ENCODE measurements around the gene HECTD1.
"Not testable (repeated sequence)": the region's sequence is repeated elsewhere in the genome, so short reads cannot be mapped to it uniquely, and the experiment has no call there.

Gene HECTD1

DNA sequence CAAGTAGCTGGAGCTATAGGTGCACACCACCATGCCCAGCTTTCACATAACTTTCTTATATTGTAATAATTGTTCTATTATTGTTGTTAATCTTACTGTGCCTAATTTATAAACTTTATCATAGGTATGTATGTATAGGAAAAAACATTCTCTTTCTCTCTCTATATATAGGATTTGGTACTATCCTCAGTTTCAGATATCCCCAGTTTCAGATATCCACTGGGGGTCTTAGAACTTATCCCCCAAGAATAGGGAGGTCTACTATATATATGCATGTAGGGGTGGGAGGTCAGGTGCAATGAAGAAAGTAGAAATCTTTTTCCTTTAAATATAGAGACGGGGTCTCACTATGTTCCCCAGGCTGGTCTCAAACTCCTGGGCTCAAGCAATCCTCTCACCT is 110.5 kb downstream of the HECTD1 start:
- Histone ChIP-seq H3K9me3 (ENCODE audit: severe bottlenecking) (no peaks in the 10 kb centered on the region), H3K27me3 (ENCODE audit: insufficient read depth, poor library complexity, severe bottlenecking) (no peaks in the 10 kb centered on the region), H3K27ac (ENCODE audit: poor library complexity, severe bottlenecking) (no peak overlapping the region), H3K4me1 (ENCODE audit: insufficient read depth, poor library complexity, severe bottlenecking) (no peaks in the 10 kb centered on the region), H3K4me3 (ENCODE audit: severe bottlenecking) (no peak overlapping the region), H3K36me3 (ENCODE audit: low read depth) (peaks cover 47% of the 10 kb centered on the region)
- no peak for ATAC-seq (ENCODE audit: low read depth)
- no peak for DNase-seq (ENCODE audit: low spot score)
- TF ChIP-seq, protein P1, sequence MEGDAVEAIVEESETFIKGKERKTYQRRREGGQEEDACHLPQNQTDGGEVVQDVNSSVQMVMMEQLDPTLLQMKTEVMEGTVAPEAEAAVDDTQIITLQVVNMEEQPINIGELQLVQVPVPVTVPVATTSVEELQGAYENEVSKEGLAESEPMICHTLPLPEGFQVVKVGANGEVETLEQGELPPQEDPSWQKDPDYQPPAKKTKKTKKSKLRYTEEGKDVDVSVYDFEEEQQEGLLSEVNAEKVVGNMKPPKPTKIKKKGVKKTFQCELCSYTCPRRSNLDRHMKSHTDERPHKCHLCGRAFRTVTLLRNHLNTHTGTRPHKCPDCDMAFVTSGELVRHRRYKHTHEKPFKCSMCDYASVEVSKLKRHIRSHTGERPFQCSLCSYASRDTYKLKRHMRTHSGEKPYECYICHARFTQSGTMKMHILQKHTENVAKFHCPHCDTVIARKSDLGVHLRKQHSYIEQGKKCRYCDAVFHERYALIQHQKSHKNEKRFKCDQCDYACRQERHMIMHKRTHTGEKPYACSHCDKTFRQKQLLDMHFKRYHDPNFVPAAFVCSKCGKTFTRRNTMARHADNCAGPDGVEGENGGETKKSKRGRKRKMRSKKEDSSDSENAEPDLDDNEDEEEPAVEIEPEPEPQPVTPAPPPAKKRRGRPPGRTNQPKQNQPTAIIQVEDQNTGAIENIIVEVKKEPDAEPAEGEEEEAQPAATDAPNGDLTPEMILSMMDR (IDR thresholded peaks at IDR 0.05; ENCODE audit: poor library complexity, severe bottlenecking): no peak

DNA sequence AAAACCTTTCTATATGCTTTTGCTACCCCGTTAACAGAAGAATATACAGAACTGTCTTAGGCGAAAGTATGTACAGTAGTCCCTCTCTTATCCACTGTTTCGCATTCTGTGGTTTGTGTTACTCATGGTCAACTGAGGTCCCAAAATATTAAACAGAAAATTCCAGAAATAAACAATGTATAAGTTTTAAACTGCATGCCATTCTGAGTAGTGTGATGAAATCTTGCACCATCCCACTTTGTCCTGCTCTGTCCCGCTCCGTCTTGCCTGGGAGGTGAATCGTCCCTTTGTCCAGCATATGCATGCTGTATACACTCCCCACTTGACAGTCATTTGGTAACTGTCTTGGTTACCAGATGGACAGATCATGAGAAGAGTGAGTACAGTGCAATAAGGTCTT is 111.3 kb downstream of the HECTD1 start:
- ATAC-seq (ENCODE audit: low read depth) (0 out of 3 replicates have a peak, but pooled peaks have one; percentile 9), DNase-seq (ENCODE audit: low spot score) (no peak)
- Histone ChIP-seq H3K4me3 (ENCODE audit: severe bottlenecking) (no peak overlapping the region), H3K36me3 (ENCODE audit: low read depth) (peaks cover 39% of the 10 kb centered on the region), H3K9me3 (ENCODE audit: severe bottlenecking) (no peaks in the 10 kb centered on the region), H3K27me3 (ENCODE audit: insufficient read depth, poor library complexity, severe bottlenecking) (no peaks in the 10 kb centered on the region), H3K27ac (ENCODE audit: poor library complexity, severe bottlenecking) (no peak overlapping the region), H3K4me1 (ENCODE audit: insufficient read depth, poor library complexity, severe bottlenecking) (peaks cover 2% of the 10 kb centered on the region)
- TF ChIP-seq, protein P1 (IDR thresholded peaks at IDR 0.05; ENCODE audit: poor library complexity, severe bottlenecking): no peak

DNA sequence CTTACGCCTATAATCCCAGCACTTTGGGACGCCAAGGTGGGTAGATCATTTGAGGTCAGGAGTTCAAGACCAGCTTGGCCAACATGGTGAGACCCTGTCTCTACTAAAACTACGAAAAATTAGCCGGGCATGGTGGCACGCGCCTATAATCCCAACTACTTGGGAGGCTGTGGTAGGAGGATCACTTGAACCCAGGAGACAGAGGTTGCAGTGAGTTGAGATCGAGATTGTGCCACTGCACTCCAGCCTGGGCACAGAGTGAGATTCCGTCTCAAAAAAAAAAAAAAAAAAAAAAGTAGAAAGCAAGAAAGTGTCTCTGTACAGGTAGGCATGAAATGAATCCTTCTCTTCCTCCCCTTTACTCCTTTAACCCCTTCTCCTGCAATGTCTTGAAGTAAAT is 111.8 kb downstream of the HECTD1 start:
- H3K4me1 ChIP-seq (ENCODE audit: insufficient read depth, poor library complexity, severe bottlenecking); DNase-seq (ENCODE audit: low spot score); H3K27ac ChIP-seq (ENCODE audit: poor library complexity, severe bottlenecking); H3K9me3 ChIP-seq (ENCODE audit: severe bottlenecking); H3K27me3 ChIP-seq (ENCODE audit: insufficient read depth, poor library complexity, severe bottlenecking); ATAC-seq (ENCODE audit: low read depth); H3K4me3 ChIP-seq (ENCODE audit: severe bottlenecking): not testable (repeated sequence)
- peaks cover 35% of the 10 kb centered on the region for H3K36me3 ChIP-seq (ENCODE audit: low read depth)

DNA sequence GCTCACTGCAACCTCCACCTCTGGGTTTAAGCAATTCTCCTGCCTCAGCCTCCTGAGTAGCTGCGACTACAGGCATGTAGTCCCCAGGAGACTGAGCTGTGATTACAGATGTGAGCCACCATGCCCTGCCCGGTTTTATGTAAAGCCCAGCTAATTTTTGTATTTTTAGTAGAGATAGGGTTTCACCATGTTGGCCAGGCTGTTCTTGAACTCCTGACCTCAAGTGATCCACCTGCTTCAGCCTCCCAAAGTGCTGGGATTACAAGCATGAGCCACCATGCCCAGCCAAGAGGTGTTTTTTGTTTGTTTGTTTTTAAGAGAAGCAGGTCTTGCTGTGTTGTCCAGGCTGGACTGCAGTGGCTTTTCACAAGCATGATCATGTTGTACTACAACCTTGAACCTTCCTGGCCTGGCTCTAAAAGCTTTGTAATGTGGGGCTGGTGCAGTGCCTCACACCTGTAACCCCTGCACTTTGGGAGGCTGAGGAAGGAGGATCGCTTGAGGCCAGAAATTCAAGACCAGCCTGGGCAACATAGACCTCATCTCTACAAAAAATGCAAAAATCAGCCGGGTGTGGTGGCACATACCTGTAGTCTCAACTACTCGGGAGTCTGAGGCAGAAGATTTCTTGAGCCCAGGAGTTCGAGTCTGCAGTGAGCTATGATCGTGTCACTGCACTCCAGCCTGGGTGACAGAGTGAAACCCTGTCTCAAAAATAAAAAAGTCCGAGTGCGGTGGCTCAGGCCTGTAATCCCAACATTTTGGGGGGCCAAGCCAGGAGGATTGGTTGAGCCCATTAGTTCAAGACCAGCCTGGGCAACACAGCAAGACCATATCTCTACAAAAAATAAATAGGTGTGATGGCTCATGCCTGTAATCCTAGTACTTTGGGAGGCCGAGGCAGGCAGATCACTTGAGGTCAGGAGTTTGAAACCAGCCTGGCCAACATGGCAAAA is 113.4 kb downstream of the HECTD1 start:
- not testable (repeated sequence) for H3K4me3 ChIP-seq (ENCODE audit: severe bottlenecking); H3K9me3 ChIP-seq (ENCODE audit: severe bottlenecking); H3K27me3 ChIP-seq (ENCODE audit: insufficient read depth, poor library complexity, severe bottlenecking); ATAC-seq (ENCODE audit: low read depth); H3K27ac ChIP-seq (ENCODE audit: poor library complexity, severe bottlenecking); DNase-seq (ENCODE audit: low spot score)
- H3K4me1 ChIP-seq (ENCODE audit: insufficient read depth, poor library complexity, severe bottlenecking): peaks cover 11% of the 10 kb centered on the region
- H3K36me3 ChIP-seq (ENCODE audit: low read depth): peaks cover 18% of the 10 kb centered on the region

DNA sequence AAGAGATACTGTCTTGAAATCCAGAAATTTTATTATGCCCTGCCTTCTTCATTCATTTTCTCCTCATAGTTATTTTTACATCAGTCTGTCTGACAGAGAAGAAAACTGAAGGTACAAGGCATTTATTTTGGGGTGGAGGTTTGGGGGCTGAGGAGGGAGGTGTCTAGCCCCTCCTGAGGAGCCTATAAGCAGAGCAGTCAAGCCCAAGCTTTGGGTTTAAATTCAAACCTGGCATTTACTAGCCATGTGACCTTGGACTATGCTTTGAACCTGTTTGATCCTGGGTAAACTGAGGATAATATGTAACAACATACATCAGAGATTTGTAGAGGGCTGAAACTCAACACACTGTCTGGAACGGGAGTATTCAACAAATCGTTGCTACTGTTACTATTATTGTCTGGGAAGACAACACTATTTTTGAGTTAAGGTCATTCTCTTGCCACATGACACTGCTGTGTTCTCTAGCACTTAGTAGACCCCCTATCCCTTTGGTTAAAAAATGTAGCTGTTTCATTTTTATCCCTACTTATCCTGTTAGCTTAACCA is 115.4 kb downstream of the HECTD1 start:
- Histone ChIP-seq H3K9me3 (ENCODE audit: severe bottlenecking) (no peaks in the 10 kb centered on the region), H3K4me3 (ENCODE audit: severe bottlenecking) (no peak overlapping the region), H3K4me1 (ENCODE audit: insufficient read depth, poor library complexity, severe bottlenecking) (peaks cover 11% of the 10 kb centered on the region), H3K36me3 (ENCODE audit: low read depth) (no peaks in the 10 kb centered on the region; the same call in 1 of the 2 replicates), H3K27ac (ENCODE audit: poor library complexity, severe bottlenecking) (no peak overlapping the region), H3K27me3 (ENCODE audit: insufficient read depth, poor library complexity, severe bottlenecking) (no peaks in the 10 kb centered on the region)
- no peak for ATAC-seq (ENCODE audit: low read depth)
- DNase-seq (ENCODE audit: low spot score): no peak
- TF ChIP-seq, protein P1 (IDR thresholded peaks at IDR 0.05; ENCODE audit: poor library complexity, severe bottlenecking): no peak

All from RWPE2 (cell line).